Measurements from ENCODE around the gene CDH4. TPM values are rescaled to one million over a fixed set of nuclear protein-coding genes. Genes with fewer than 3 reads are reported as not detected.

CDH4 gene
- total RNA-seq, 2 experiments from 2014 or later: not detected

DNA sequence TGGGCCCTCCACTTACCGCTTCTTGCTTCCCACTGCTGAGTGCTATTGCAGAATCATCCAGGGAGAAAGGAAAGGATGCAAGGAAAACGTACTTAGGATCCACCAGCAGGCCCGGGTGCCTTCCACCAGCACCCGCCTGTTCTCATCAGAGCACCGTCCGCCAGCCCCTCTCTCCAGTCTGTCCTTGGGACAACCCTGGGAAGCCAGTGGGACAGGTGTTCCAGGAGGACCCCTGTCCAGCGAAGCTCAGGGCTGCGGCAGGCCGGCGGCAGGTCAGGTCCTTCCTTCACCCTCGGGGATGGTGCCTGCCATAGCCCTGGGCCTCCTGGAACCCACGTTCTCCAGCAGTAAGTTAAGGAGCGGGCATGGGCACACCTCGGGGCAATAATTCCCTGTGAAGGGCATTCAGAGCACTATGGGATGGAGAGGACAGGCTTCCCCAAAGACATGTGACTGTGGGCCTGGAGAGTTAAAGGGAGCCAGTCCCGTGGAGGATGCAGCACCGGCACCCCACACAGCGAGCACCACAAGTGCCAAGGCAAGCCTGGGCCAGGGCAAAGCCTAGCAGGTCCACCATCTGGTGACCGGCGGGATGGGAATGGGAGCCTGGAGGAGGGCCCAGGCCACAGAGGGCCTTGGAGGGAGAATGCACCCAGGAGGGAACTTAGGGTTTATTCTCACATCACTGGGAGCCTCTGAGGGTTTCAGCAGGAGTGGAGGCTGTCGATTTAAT, 416.9 kb downstream of the CDH4 start:
- H3K4me2 ChIP-seq (ENCODE audit: low read length): no peak overlapping the region
- POLR2A ChIA-PET: no interaction called here
- CTCF ChIA-PET (ENCODE audit: unreplicated experiment): no interaction called here
- DNase-seq (ENCODE audit: low spot score): no peak
- no peaks in the 10 kb centered on the region for H4K20me1 ChIP-seq (ENCODE audit: insufficient read depth, low read length)
- no peak overlapping the region for H2AFZ ChIP-seq (ENCODE audit: low read length)
- H3K27ac ChIP-seq (ENCODE audit: low read depth, low read length, poor library complexity, severe bottlenecking): no peak overlapping the region
- H3K9me2 ChIP-seq (ENCODE audit: insufficient read depth, low read length): no peaks in the 10 kb centered on the region
- H3K4me1 ChIP-seq (ENCODE audit: insufficient read depth, low read length, poor library complexity, severe bottlenecking): no peaks in the 10 kb centered on the region
- BruUV-seq (replicated peaks): no TSS peak
- H3K4me3 ChIP-seq (ENCODE audit: low read depth, low read length, poor library complexity, severe bottlenecking): no peak overlapping the region
- no peaks in the 10 kb centered on the region for H3K79me2 ChIP-seq (ENCODE audit: insufficient read depth, low read depth, low read length)
- TF ChIP-seq, protein P1, sequence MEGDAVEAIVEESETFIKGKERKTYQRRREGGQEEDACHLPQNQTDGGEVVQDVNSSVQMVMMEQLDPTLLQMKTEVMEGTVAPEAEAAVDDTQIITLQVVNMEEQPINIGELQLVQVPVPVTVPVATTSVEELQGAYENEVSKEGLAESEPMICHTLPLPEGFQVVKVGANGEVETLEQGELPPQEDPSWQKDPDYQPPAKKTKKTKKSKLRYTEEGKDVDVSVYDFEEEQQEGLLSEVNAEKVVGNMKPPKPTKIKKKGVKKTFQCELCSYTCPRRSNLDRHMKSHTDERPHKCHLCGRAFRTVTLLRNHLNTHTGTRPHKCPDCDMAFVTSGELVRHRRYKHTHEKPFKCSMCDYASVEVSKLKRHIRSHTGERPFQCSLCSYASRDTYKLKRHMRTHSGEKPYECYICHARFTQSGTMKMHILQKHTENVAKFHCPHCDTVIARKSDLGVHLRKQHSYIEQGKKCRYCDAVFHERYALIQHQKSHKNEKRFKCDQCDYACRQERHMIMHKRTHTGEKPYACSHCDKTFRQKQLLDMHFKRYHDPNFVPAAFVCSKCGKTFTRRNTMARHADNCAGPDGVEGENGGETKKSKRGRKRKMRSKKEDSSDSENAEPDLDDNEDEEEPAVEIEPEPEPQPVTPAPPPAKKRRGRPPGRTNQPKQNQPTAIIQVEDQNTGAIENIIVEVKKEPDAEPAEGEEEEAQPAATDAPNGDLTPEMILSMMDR (conservative IDR thresholded peaks at IDR 0.05; ENCODE audit: low read length): no peak
- TF ChIP-seq EZH2phosphoT487 (IDR thresholded peaks at IDR 0.05; ENCODE audit: borderline replicate concordance, low read depth, low read length): no peak
- no peaks in the 10 kb centered on the region for H3K9me3 ChIP-seq (ENCODE audit: low read length)
- intact Hi-C loops (cut with micrococcal nuclease; ENCODE audit: unreplicated experiment): no loop called here
- H3K36me3 ChIP-seq (ENCODE audit: insufficient read depth, low read length): no peaks in the 10 kb centered on the region

DNA sequence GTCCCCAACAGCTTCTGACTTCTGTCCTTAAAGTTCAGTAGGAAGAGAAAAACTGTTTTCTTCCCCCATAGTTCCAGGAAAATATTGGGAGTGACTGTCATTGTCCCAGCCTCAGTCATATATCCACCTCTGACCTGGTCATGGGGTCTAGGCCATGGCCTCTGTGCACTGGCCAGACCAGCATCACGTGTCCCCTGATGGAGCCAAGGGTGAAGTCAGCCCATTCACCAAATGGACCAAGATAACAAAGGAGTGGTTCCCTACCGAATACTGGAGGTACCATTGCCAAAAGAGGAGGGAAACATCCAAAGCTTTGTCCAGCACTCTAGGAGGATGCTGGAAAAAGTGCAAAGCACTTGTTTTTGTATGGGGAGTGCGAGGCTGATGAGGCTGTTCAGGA, 418.2 kb downstream of the CDH4 start:
- H2AFZ ChIP-seq (ENCODE audit: low read length): no peak overlapping the region
- no peaks in the 10 kb centered on the region for H4K20me1 ChIP-seq (ENCODE audit: insufficient read depth, low read length)
- H3K79me2 ChIP-seq (ENCODE audit: insufficient read depth, low read depth, low read length): no peaks in the 10 kb centered on the region
- DNase-seq (ENCODE audit: low spot score): no peak
- TF ChIP-seq, protein P1 (conservative IDR thresholded peaks at IDR 0.05; ENCODE audit: low read length): no peak
- TF ChIP-seq EZH2phosphoT487 (IDR thresholded peaks at IDR 0.05; ENCODE audit: borderline replicate concordance, low read depth, low read length): no peak
- no peaks in the 10 kb centered on the region for H3K9me3 ChIP-seq (ENCODE audit: low read length)
- POLR2A ChIA-PET: no interaction called here
- BruUV-seq (replicated peaks): no TSS peak
- H3K4me1 ChIP-seq (ENCODE audit: insufficient read depth, low read length, poor library complexity, severe bottlenecking): no peaks in the 10 kb centered on the region
- intact Hi-C loops (cut with micrococcal nuclease; ENCODE audit: unreplicated experiment): no loop called here
- no peaks in the 10 kb centered on the region for H3K9me2 ChIP-seq (ENCODE audit: insufficient read depth, low read length)
- H3K4me2 ChIP-seq (ENCODE audit: low read length): no peak overlapping the region
- CTCF ChIA-PET (ENCODE audit: unreplicated experiment): no interaction called here
- no peak overlapping the region for H3K4me3 ChIP-seq (ENCODE audit: low read depth, low read length, poor library complexity, severe bottlenecking)
- no peaks in the 10 kb centered on the region for H3K36me3 ChIP-seq (ENCODE audit: insufficient read depth, low read length)
- H3K27ac ChIP-seq (ENCODE audit: low read depth, low read length, poor library complexity, severe bottlenecking): no peak overlapping the region

DNA sequence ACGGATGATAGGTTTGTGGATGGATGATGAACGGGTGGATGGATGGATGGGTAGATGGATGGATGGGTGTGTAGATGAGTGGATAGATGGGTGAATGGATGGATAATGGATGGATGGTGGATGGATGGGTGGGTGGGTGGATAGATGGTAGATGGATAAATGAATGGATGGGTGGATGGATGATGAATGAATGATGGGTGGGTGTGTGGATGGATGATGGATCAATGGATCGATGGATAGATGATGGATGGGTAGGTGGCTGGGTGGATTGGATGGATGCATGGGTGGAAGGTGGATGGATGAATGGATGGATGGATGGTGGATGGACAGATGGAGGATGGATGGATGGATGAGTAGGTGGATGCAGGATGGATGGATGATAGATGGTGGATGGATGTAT, 419.5 kb downstream of the CDH4 start:
- CTCF ChIA-PET (ENCODE audit: unreplicated experiment): no interaction called here
- Histone ChIP-seq H3K79me2 (ENCODE audit: insufficient read depth, low read depth, low read length) (no peaks in the 10 kb centered on the region), H2AFZ (ENCODE audit: low read length) (no peak overlapping the region), H3K36me3 (ENCODE audit: insufficient read depth, low read length) (no peaks in the 10 kb centered on the region), H3K9me3 (ENCODE audit: low read length) (no peaks in the 10 kb centered on the region), H4K20me1 (ENCODE audit: insufficient read depth, low read length) (no peaks in the 10 kb centered on the region), H3K4me3 (ENCODE audit: low read depth, low read length, poor library complexity, severe bottlenecking) (no peak overlapping the region), H3K9me2 (ENCODE audit: insufficient read depth, low read length) (no peaks in the 10 kb centered on the region), H3K4me1 (ENCODE audit: insufficient read depth, low read length, poor library complexity, severe bottlenecking) (no peaks in the 10 kb centered on the region), H3K27ac (ENCODE audit: low read depth, low read length, poor library complexity, severe bottlenecking) (no peak overlapping the region), H3K4me2 (ENCODE audit: low read length) (no peak overlapping the region)
- no TSS peak for BruUV-seq (replicated peaks)
- intact Hi-C loops (cut with micrococcal nuclease; ENCODE audit: unreplicated experiment): no loop called here
- DNase-seq (ENCODE audit: low spot score): no peak
- POLR2A ChIA-PET: no interaction called here
- TF ChIP-seq, protein P1 (conservative IDR thresholded peaks at IDR 0.05; ENCODE audit: low read length): no peak
- TF ChIP-seq EZH2phosphoT487 (IDR thresholded peaks at IDR 0.05; ENCODE audit: borderline replicate concordance, low read depth, low read length): no peak

Data from OCI-LY7 (cell line).